Uterus (tissue), 2 donors: ENCODE measurements around the gene ALG11.

Experiments
- POLR2A ChIP-seq, 2 donors: fragments of 450-650 bp; IDR thresholded peaks; one replicate each; pipeline ENCODE4 v1.6.1; 2016; ENCODE audit warnings: antibody characterized with exemption in 2 of 2, mild to moderate bottlenecking in 1 of 2, moderate library complexity in 1 of 2
- TF ChIP-seq, protein P1 (sequence below), 4 experiments: fragments of 200-600 bp in 2 of 4; fragments of 450-650 bp in 2 of 4; sonication (generic) in 2 of 4; IDR thresholded peaks; one replicate each; pipeline ENCODE4 v1.5.1; 2016 to 2019; ENCODE audit warnings: antibody characterized with exemption in 4 of 4, mild to moderate bottlenecking in 2 of 4, moderate library complexity in 1 of 4

DNA sequence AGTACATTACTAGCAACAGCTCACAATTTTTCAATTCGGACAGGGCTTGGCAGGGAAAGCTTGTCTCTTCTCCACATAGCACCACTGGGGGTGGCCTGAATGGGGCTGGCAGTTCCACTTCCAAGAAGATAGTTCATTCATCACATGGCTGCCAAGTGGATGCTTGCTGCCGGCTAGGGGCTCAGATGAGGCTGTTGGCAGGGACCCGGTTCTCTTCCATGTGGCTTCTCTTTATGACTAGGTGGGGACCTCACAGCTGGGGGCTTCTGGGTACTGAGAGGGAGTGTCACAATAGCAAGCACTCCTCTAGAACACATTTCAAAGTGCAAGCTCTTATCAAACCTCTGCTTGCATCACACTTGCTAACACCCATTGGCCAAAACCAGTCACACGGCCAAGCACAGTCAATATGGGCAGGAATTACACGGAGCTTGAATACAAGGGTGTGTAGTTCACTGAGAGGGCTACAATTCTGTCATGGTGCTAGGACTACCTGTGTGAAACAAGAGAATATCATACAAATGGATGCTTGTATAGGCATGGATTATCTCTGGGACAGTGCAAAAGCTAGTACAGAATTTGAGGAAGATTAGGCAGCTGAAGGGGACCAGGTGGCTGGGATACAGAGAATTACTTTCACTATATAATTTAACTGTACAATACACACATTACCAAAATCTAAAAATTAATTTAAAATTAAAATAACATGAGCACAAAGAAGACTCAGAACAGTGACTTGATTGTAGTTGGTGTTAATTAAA, 33.2 kb upstream of the ALG11 start:
- TF ChIP-seq, protein P1, sequence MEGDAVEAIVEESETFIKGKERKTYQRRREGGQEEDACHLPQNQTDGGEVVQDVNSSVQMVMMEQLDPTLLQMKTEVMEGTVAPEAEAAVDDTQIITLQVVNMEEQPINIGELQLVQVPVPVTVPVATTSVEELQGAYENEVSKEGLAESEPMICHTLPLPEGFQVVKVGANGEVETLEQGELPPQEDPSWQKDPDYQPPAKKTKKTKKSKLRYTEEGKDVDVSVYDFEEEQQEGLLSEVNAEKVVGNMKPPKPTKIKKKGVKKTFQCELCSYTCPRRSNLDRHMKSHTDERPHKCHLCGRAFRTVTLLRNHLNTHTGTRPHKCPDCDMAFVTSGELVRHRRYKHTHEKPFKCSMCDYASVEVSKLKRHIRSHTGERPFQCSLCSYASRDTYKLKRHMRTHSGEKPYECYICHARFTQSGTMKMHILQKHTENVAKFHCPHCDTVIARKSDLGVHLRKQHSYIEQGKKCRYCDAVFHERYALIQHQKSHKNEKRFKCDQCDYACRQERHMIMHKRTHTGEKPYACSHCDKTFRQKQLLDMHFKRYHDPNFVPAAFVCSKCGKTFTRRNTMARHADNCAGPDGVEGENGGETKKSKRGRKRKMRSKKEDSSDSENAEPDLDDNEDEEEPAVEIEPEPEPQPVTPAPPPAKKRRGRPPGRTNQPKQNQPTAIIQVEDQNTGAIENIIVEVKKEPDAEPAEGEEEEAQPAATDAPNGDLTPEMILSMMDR (IDR thresholded peaks at IDR 0.05), result no peak
- TF ChIP-seq POLR2A (IDR thresholded peaks at IDR 0.05), result no peak
